ENCODE data around the gene PSMD11. TPM values are rescaled to one million over a fixed set of nuclear protein-coding genes. Genes with fewer than 3 reads are reported as not detected.

The PSMD11 gene
- total RNA-seq, 1 experiment from 2014 or later = 169 TPM

DNA sequence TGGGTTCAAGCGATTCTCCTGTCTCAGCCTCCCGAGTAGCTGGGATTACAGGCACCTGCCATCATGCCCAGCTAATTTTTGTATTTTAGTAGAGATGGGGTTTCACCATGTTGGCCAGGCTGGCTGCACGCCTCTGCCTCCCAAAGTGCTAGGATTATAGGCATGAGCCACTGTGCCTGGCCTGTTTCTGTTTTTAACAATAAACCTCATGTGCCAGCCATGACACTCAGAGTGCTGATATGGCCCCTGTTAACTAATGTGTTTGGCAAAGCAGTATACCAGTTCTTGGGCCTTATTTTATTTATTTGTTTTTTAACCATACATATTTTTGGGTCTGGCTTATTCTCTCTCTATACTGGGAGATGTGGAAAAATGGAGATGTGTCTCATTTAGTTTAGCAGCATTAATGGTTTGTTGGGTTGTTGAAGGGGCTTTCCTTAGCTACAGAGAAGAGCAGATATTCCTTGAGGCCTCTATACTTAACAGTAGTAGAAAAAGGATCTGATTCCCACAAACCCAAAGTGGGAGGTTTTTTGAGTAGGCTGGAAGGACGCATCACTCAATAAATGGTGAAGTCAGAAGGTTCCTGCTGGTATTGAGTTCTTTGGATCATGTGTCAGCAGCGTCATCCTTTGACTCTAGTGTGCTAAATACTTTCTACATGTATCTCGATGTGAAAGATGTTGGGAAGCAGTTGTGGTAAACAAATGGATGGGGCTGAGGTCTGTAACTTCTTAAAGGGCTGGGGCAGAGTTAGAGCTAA, 26.3 kb downstream of the PSMD11 start:
- TF ChIP-seq, protein P1, sequence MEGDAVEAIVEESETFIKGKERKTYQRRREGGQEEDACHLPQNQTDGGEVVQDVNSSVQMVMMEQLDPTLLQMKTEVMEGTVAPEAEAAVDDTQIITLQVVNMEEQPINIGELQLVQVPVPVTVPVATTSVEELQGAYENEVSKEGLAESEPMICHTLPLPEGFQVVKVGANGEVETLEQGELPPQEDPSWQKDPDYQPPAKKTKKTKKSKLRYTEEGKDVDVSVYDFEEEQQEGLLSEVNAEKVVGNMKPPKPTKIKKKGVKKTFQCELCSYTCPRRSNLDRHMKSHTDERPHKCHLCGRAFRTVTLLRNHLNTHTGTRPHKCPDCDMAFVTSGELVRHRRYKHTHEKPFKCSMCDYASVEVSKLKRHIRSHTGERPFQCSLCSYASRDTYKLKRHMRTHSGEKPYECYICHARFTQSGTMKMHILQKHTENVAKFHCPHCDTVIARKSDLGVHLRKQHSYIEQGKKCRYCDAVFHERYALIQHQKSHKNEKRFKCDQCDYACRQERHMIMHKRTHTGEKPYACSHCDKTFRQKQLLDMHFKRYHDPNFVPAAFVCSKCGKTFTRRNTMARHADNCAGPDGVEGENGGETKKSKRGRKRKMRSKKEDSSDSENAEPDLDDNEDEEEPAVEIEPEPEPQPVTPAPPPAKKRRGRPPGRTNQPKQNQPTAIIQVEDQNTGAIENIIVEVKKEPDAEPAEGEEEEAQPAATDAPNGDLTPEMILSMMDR (conservative IDR thresholded peaks at IDR 0.05) = no peak
- no peak overlapping the region for H4K5ac ChIP-seq (ENCODE audit: insufficient read length, low read depth, low read length)
- DNase-seq = peak; percentile 1
- no peaks in the 10 kb centered on the region for H4K20me1 ChIP-seq (ENCODE audit: control insufficient read depth, insufficient read depth, insufficient read length)
- Mint-ChIP-seq H3K4me3 (no peak overlapping the region), H3K9me3 (no peaks in the 10 kb centered on the region; a peak in 1 of 5 replicates), H3K36me3 (ENCODE audit: insufficient read depth in 1 of 3, low read depth in 3 of 3) (peaks cover 70 to 93% (median 81%) of the 10 kb centered on the region in 3 experiments), H3K4me1 (no peaks in the 10 kb centered on the region), H3K27ac (no peak overlapping the region), H3K27me3 (ENCODE audit: low read depth) (no peaks in the 10 kb centered on the region)
- no peak overlapping the region for H2BK5ac ChIP-seq (ENCODE audit: insufficient read length, low read length)
- H3K9me3 ChIP-seq (ENCODE audit: control insufficient read depth, low read depth, low read length) = no peaks in the 10 kb centered on the region
- H3K18ac ChIP-seq (ENCODE audit: insufficient read length, low read depth, low read length) = no peak overlapping the region
- H4K8ac ChIP-seq (replicated peaks; ENCODE audit: insufficient read length, low read depth, low read length) = no peak overlapping the region
- WGBS (ENCODE audit: extremely low coverage, insufficient read length, low lambda C conversion rate) = no CpG with 5 or more reads among the region's 6 CpGs
- no peak overlapping the region for H2BK20ac ChIP-seq (ENCODE audit: low read depth, low read length, poor library complexity, severe bottlenecking)
- no peaks in the 10 kb centered on the region for H3K79me1 ChIP-seq (ENCODE audit: insufficient read depth, low read depth, low read length, poor library complexity, severe bottlenecking)
- no peak overlapping the region for H3K56ac ChIP-seq (ENCODE audit: insufficient read length, low read depth, low read length)
- H3T11ph ChIP-seq (ENCODE audit: low read length) = no peak overlapping the region
- no peak overlapping the region for H3K9ac ChIP-seq (ENCODE audit: extremely low read depth, insufficient read length, low read length)
- no peaks in the 10 kb centered on the region for H3K23me2 ChIP-seq (ENCODE audit: insufficient read length, low read depth, low read length, poor library complexity, severe bottlenecking)
- no peak overlapping the region for H4K91ac ChIP-seq (ENCODE audit: insufficient read length, low read depth, low read length)
- no peak overlapping the region for H2BK120ac ChIP-seq (ENCODE audit: low read depth, low read length, poor library complexity, severe bottlenecking)
- no peak overlapping the region for H2AFZ ChIP-seq (ENCODE audit: low read length)
- no peak overlapping the region for H2AK5ac ChIP-seq (ENCODE audit: insufficient read length, low read length)
- H3K27me3 ChIP-seq (ENCODE audit: insufficient read depth, low read length) = no peaks in the 10 kb centered on the region
- H2BK12ac ChIP-seq (ENCODE audit: insufficient read length, low read depth, low read length) = no peak overlapping the region
- H3K4ac ChIP-seq (ENCODE audit: low read depth, low read length) = no peak overlapping the region
- 0 out of 2 replicates have a peak, but pooled peaks cover 3% of the 10 kb centered on the region for H3K79me2 ChIP-seq (ENCODE audit: insufficient read depth, low read length)
- H3K4me1 ChIP-seq (ENCODE audit: insufficient read depth, low read length) = no peaks in the 10 kb centered on the region
- no peak overlapping the region for H3K4me2 ChIP-seq (ENCODE audit: insufficient read depth, insufficient read length, low read length)
- H3K14ac ChIP-seq (ENCODE audit: insufficient read depth, low read length) = no peak overlapping the region
- no peak overlapping the region for H3K23ac ChIP-seq (ENCODE audit: insufficient read length, low read depth, low read length)
- no peak overlapping the region for H3K27ac ChIP-seq (ENCODE audit: insufficient read length, low read depth, low read length)
- no peak overlapping the region for H2BK15ac ChIP-seq (ENCODE audit: low read depth, low read length)
